K562 (cell line): ENCODE data around the gene PFN3. TPM values are rescaled to one million over a fixed set of nuclear protein-coding genes. Genes with fewer than 3 reads are reported as not detected.

Source experiments
- ATAC-seq: fragments of 200-7000 bp; cut with Tn5 transposase; 3 replicates; pipeline ENCODE4 v1.9.1; 2020; ENCODE audit warnings: moderate library complexity
- BruUV-seq: library from RNA; stranded (reverse); fragments of 400-500 nt; replicated peaks from 2 replicates; lab custom pipeline; 2021; lab: Mats Ljungman, UMichigan
- CTCF ChIA-PET: fragments of 300-600 bp; formaldehyde crosslinking; extraction: SDS; loops from one replicate; lab custom pipeline; 2021; ENCODE audit warnings: low intra/inter-chr PET ratio; lab: Yijun Ruan, JAX
- POLR2A ChIA-PET: fragments of 300-600, 350-650 bp; sonication (Branson Sonifier 250); formaldehyde crosslinking; extraction: SDS; loops from one replicate; lab custom pipeline; 2021; ENCODE audit warnings: antibody characterized with exemption, inconsistent platforms; lab: Yijun Ruan, JAX
- DNase-seq, 4 experiments: peaks; one replicate each; pipeline versions ENCODE4 v3.0.0 to v3.0.0-alpha.2; 2011 to 2018; ENCODE audit warnings: low spot score in 3 of 4, mixed read lengths in 3 of 4; ENCODE audit errors: extremely low read depth in 1 of 4
- FAIRE-seq: peaks from 2 replicates; lab custom pipeline; 2011; peaks lifted over from hg19 to GRCh38; lab: Jason Lieb, UNC
- H2AFZ ChIP-seq: 2 replicates; pipeline ENCODE4 v1.6.0; 2011; ENCODE audit warnings: low read depth, low read length, control low read depth, inconsistent platforms
- H3K27ac ChIP-seq: fragments of 200-600 bp; 3 replicates; pipeline ENCODE4 v1.8.0; 2011; ENCODE audit warnings: low read depth, mild to moderate bottlenecking, control low read depth, inconsistent platforms, low read length, moderate library complexity, mixed read lengths; ENCODE audit errors: extremely low read depth
- H3K27me3 ChIP-seq, 2 experiments: fragments of 300-600 bp in 1 of 2; 2 replicates in 1 of 2; 3 replicates in 1 of 2; pipeline versions ENCODE4 v1.6.0 to v1.8.0; 2011; ENCODE audit warnings: inconsistent platforms in 2 of 2, low read length in 2 of 2, mild to moderate bottlenecking in 1 of 2, mixed read lengths in 1 of 2, moderate library complexity in 1 of 2; ENCODE audit not compliant: control insufficient read depth in 2 of 2, insufficient read depth in 2 of 2
- H3K36me3 ChIP-seq: fragments of 300-600 bp; 3 replicates; pipeline ENCODE4 v1.8.0; 2011; ENCODE audit warnings: mild to moderate bottlenecking, low read length, inconsistent platforms; ENCODE audit not compliant: control insufficient read depth, insufficient read depth
- H3K4me1 ChIP-seq, 2 experiments: fragments of 200-600 bp in 1 of 2; replicated peaks in 1 of 2; 2 replicates in 1 of 2; 3 replicates in 1 of 2; pipeline versions ENCODE4 v1.5.1 to v1.8.0; 2011; ENCODE audit warnings: inconsistent platforms in 2 of 2, low read length in 2 of 2, mild to moderate bottlenecking in 1 of 2, mixed read lengths in 1 of 2, moderate library complexity in 1 of 2; ENCODE audit not compliant: control insufficient read depth in 2 of 2, insufficient read depth in 2 of 2
- H3K4me2 ChIP-seq: 2 replicates; pipeline ENCODE4 v1.6.1; 2011; ENCODE audit warnings: low read length, control low read depth, inconsistent platforms, mixed read lengths; ENCODE audit not compliant: insufficient read depth
- H3K4me3 ChIP-seq: fragments of 200-600 bp; sonication (generic), shearing (Covaris generic); 2 replicates; pipeline ENCODE4 v1.5.1; 2016; ENCODE audit warnings: control low read depth, inconsistent platforms
- H3K79me2 ChIP-seq: fragments of 200-600 bp; 3 replicates; pipeline ENCODE4 v1.8.0; 2011; ENCODE audit warnings: low read length, inconsistent platforms; ENCODE audit not compliant: control insufficient read depth, insufficient read depth
- H3K9ac ChIP-seq, 2 experiments: 2 replicates each; pipeline versions ENCODE4 v1.6.0 to v1.6.1; 2011; ENCODE audit warnings: low read depth in 2 of 2, low read length in 2 of 2, control low read depth in 1 of 2, inconsistent platforms in 1 of 2, mild to moderate bottlenecking in 1 of 2, mixed read lengths in 1 of 2; ENCODE audit not compliant: insufficient read depth in 1 of 2
- H3K9me1 ChIP-seq: one replicate; pipeline ENCODE4 v1.6.0; 2011; ENCODE audit warnings: inconsistent platforms, mild to moderate bottlenecking, low read length, moderate library complexity; ENCODE audit not compliant: control insufficient read depth, insufficient read depth
- H3K9me3 ChIP-seq: replicated peaks from 2 replicates; pipeline ENCODE4 v1.5.1; 2011; ENCODE audit warnings: low read depth, low read length, inconsistent platforms; ENCODE audit not compliant: control insufficient read depth, insufficient read depth
- H4K20me1 ChIP-seq: replicated peaks from 2 replicates; pipeline ENCODE4 v1.6.1; 2011; ENCODE audit warnings: low read length, inconsistent platforms, mixed read lengths; ENCODE audit not compliant: control insufficient read depth, insufficient read depth
- CBFA2T2 ChIP-seq: fragments of 450-650 bp; conservative IDR thresholded peaks from 2 replicates; pipeline ENCODE4 v1.6.1; 2017; ENCODE audit warnings: mild to moderate bottlenecking
- CCAR2 ChIP-seq: fragments of 200-400 bp; formaldehyde crosslinking; IDR thresholded peaks from 2 replicates; pipeline ENCODE4 v1.6.1; 2017; ENCODE audit warnings: mild to moderate bottlenecking, low read depth, low read length
- FOS ChIP-seq: IDR thresholded peaks from 3 replicates; pipeline ENCODE4 v1.6.1; 2011; ENCODE audit not compliant: insufficient read length; ENCODE audit errors: extremely low read depth
- HMG20B ChIP-seq: fragments of 250-450 bp; sonication (Bioruptor Pico); IDR thresholded peaks from 2 replicates; pipeline ENCODE4 v1.5.0; 2021; ENCODE audit warnings: mild to moderate bottlenecking
- IFI16 ChIP-seq: fragments of 250-450 bp; sonication (Bioruptor Pico); IDR thresholded peaks from 2 replicates; pipeline ENCODE4 v2.1.2; 2022; ENCODE audit warnings: mild to moderate bottlenecking, inconsistent platforms
- IRF9 ChIP-seq: fragments of 450-650 bp; IDR thresholded peaks from 2 replicates; pipeline ENCODE4 v1.6.1; 2016; ENCODE audit warnings: missing biosample characterization, missing genetic modification characterization
- MEF2A ChIP-seq: IDR thresholded peaks from 2 replicates; pipeline ENCODE4 v1.6.1; 2011; ENCODE audit warnings: low read depth, mild to moderate bottlenecking, low read length, moderate library complexity; ENCODE audit not compliant: control insufficient read depth
- MLX ChIP-seq, 2 experiments: fragments of 450-650 bp in 1 of 2; sonication (generic) in 1 of 2; formaldehyde crosslinking; conservative IDR thresholded peaks; 2 replicates each; pipeline versions ENCODE4 v1.4.0 to v1.8.1; 2020 to 2022; ENCODE audit warnings: mild to moderate bottlenecking in 1 of 2, missing genetic modification reagents in 1 of 2
- MTA3 ChIP-seq: fragments of 450-650 bp; formaldehyde crosslinking; IDR thresholded peaks from 2 replicates; pipeline ENCODE4 v1.6.1; 2017; ENCODE audit warnings: mild to moderate bottlenecking, borderline replicate concordance
- MYNN ChIP-seq, 2 experiments: sonication (generic); formaldehyde crosslinking in 1 of 2; IDR thresholded peaks; 2 replicates each; pipeline versions ENCODE4 v1.5.0 to v1.6.1; 2016 to 2020; ENCODE audit warnings: antibody characterized with exemption in 1 of 2, missing genetic modification reagents in 1 of 2
- PML ChIP-seq: IDR thresholded peaks from 2 replicates; pipeline ENCODE4 v1.6.1; 2012; ENCODE audit warnings: low read length, inconsistent platforms
- POLR2AphosphoS5 ChIP-seq: IDR thresholded peaks from 2 replicates; pipeline ENCODE4 v1.6.1; 2011; ENCODE audit warnings: mild to moderate bottlenecking, low read depth, low read length, moderate library complexity; ENCODE audit not compliant: control insufficient read depth, insufficient read depth
- POLR3A ChIP-seq: IDR thresholded peaks from 2 replicates; pipeline ENCODE4 v1.6.1; 2011; ENCODE audit warnings: borderline replicate concordance, mild to moderate bottlenecking, moderate library complexity; ENCODE audit not compliant: insufficient read length, insufficient read depth; ENCODE audit errors: extremely low read depth
- PRPF4 ChIP-seq: fragments of 200-400 bp; formaldehyde crosslinking; IDR thresholded peaks from one replicate; pipeline ENCODE4 v1.6.1; 2017; ENCODE audit warnings: low read length, low read depth, mild to moderate bottlenecking; ENCODE audit not compliant: insufficient read depth, poor library complexity, severe bottlenecking
- SMARCA4 ChIP-seq: fragments of 450-650 bp; IDR thresholded peaks from 2 replicates; pipeline ENCODE4 v1.6.1; 2016
- SMARCE1 ChIP-seq: fragments of 450-650 bp; IDR thresholded peaks from 2 replicates; pipeline ENCODE4 v1.7.1; 2016; ENCODE audit warnings: mild to moderate bottlenecking
- ZNF165 ChIP-seq: fragments of 250-450 bp; sonication (Bioruptor Pico); IDR thresholded peaks from 2 replicates; pipeline ENCODE4 v1.4.0; 2020; ENCODE audit warnings: borderline replicate concordance
- ZNF212 ChIP-seq: fragments of 450-650 bp; formaldehyde crosslinking; IDR thresholded peaks from 2 replicates; pipeline ENCODE4 v1.4.0; 2020; ENCODE audit warnings: mild to moderate bottlenecking
- ZSCAN32 ChIP-seq: fragments of 450-650 bp; formaldehyde crosslinking; IDR thresholded peaks from 2 replicates; pipeline ENCODE4 v1.4.0; 2020; ENCODE audit warnings: mild to moderate bottlenecking, moderate library complexity
- WGBS: fragments of 100-300 bp; shearing (Covaris generic); methylation state at CpG from one replicate; pipeline ENCODE4 v1.1.6; 2016; ENCODE audit warnings: low coverage, mixed read lengths; ENCODE audit not compliant: insufficient coverage; ENCODE audit errors: missing lambda C conversion rate; 5-methylcytosine and 5-hydroxymethylcytosine counted together
- in situ Hi-C: fragments of 300-500 bp; cut with MboI; formaldehyde crosslinking; loops from 4 replicates; pipeline ENCODE4 v1.15.0; 2018; ENCODE audit warnings: inconsistent platforms, mixed read lengths
- intact Hi-C: fragments of 100-400 bp; cut with micrococcal nuclease; formaldehyde crosslinking; loops from 2 replicates; pipeline ENCODE4 v1.14.2; 2022
- polyA plus RNA-seq, 8 experiments: library from polyadenylated mRNA; depleted of rRNA in 4 of 8; stranded (reverse) in 5 of 8; unstranded in 3 of 8; fragments of >200 nt; fragmentation: Nextera tagmentation in 2 of 8; fragmentation: Illumina TruSeq in 1 of 8; extraction: Ambion mirVana in 2 of 8; extraction: Trizol in 1 of 8; gene quantifications; 2 replicates each; pipeline versions ENCODE4 v1.2.1 to v1.2.3, GENCODE V29; 2011 to 2014; ENCODE audit warnings: inconsistent platforms in 1 of 8, missing spikeins in 1 of 8
- total RNA-seq, 7 experiments: library from RNA; depleted of rRNA in 6 of 7; stranded (reverse); fragments of >200 nt in 6 of 7; fragmentation: Illumina TruSeq in 2 of 7; extraction: Trizol in 2 of 7; gene quantifications; 2 replicates each; pipeline versions ENCODE4 v1.2.1 to v1.2.3, GENCODE V29; 2011 to 2021; ENCODE audit warnings: low replicate concordance in 1 of 7

Gene PFN3
- total and polyA plus RNA-seq, 9 of the 15 experiments (the other 6 are each of a cell fraction or from before 2014, with no cell fraction given) = not detected

GRCh38 chr5:177443144-177443983 lies 42.9 kb upstream of the PFN3 start:
- Histone ChIP-seq H3K9me3 (no peaks in the 10 kb centered on the region), H2AFZ (no peak overlapping the region), H3K36me3 (peaks cover 46% of the 10 kb centered on the region; the same call in 2 of the 3 replicates), H3K27ac (no peak overlapping the region), H3K9me1 (peaks cover 3% of the 10 kb centered on the region), H3K4me2 (no peak overlapping the region), H3K27me3 (no peaks in the 10 kb centered on the region), H4K20me1 (peaks cover 29% of the 10 kb centered on the region; the same call in 1 of the 2 replicates), H3K79me2 (no peaks in the 10 kb centered on the region), H3K4me1 (peaks cover 19 to 62% of the 10 kb centered on the region in 2 experiments), H3K9ac (peak overlapping the region in 1 of 2 experiments; percentile 59; a peak in 2 of 4 replicates), H3K4me3 (no peak overlapping the region)
- no TSS peak for BruUV-seq
- 0 out of 3 replicates have a peak, but pooled peaks have one; percentile 0 for ATAC-seq
- intact Hi-C loops (no loop called here), in situ Hi-C loops (no loop called here)
- ChIA-PET POLR2A (interaction anchor here (0.6 to 11.8 kb wide), 9 partner anchors 8 to 761 kb away, joined by 3 to 210 read pairs (median 5); partner anchors contain the start of genes GRK6 and HNRNPAB), CTCF (no interaction called here)
- DNase-seq = no peak
- FAIRE-seq = no peak
- 84% methylated on average over 15 of the region's 15 CpGs for WGBS
- no peak for TF ChIP-seq ZNF165
- TF ChIP-seq CCAR2 = no peak
- no peak for TF ChIP-seq PRPF4
- no peak for TF ChIP-seq SMARCE1
- no peak for TF ChIP-seq SMARCA4
- TF ChIP-seq POLR2AphosphoS5 = peak; percentile 33; the same call in 1 of the 2 replicates
- TF ChIP-seq FOS = no peak
- 0 out of 2 replicates have a peak, but pooled peaks have one; percentile 9 for TF ChIP-seq PML
- TF ChIP-seq CBFA2T2 = no peak
- TF ChIP-seq IFI16 (CRISPR knock-in tag) = no peak
- no peak for TF ChIP-seq MEF2A
- TF ChIP-seq HMG20B (CRISPR knock-in tag) = no peak
- no peak for TF ChIP-seq ZSCAN32 (CRISPR knock-in tag)
- TF ChIP-seq IRF9 (tag) = no peak
- no peak for TF ChIP-seq MTA3
- peak; percentile 44; the same call in 1 of the 2 replicates for TF ChIP-seq MYNN (IDR thresholded peaks at IDR 0.05)
- no peak for TF ChIP-seq MYNN (CRISPR knock-in tag; IDR thresholded peaks at IDR 0.05)
- no peak for TF ChIP-seq ZNF212
- no peak for TF ChIP-seq MLX (CRISPR knock-in tag; conservative IDR thresholded peaks at IDR 0.05)
- TF ChIP-seq POLR3A = no peak
